SK-N-SH treated with all-trans-retinoic acid at 6 μM for 48 hours (cell line): Measurements from ENCODE around the gene BNC2.

ENCODE experiments used
- ATAC-seq: fragments of 200-7000 bp; cut with Tn5 transposase; 3 replicates; pipeline ENCODE4 v1.9.1; 2020; ENCODE audit warnings: mild to moderate bottlenecking, moderate library complexity
- ARNTL ChIP-seq: fragments of 450-650 bp; formaldehyde crosslinking; IDR thresholded peaks from 2 replicates; pipeline ENCODE4 v1.5.0; 2020; ENCODE audit warnings: low read depth, mild to moderate bottlenecking, moderate library complexity, borderline replicate concordance
- BACH2 ChIP-seq: fragments of 250-450 bp; sonication (Bioruptor Pico); IDR thresholded peaks from 2 replicates; pipeline ENCODE4 v1.9.0; 2021; ENCODE audit warnings: mild to moderate bottlenecking, borderline replicate concordance
- CSDC2 ChIP-seq: fragments of 250-450 bp; sonication (Bioruptor Pico); IDR thresholded peaks from 2 replicates; pipeline ENCODE4 v1.5.0; 2020; ENCODE audit warnings: mild to moderate bottlenecking, moderate library complexity
- GLIS3 ChIP-seq: fragments of 250-450 bp; sonication (Bioruptor Pico); IDR thresholded peaks from 2 replicates; pipeline ENCODE4 v1.5.0; 2020; ENCODE audit warnings: mild to moderate bottlenecking, moderate library complexity
- ISL1 ChIP-seq: fragments of 250-450 bp; sonication (Bioruptor Pico); IDR thresholded peaks from 2 replicates; pipeline ENCODE4 v2.1.2; 2022; ENCODE audit warnings: mild to moderate bottlenecking, moderate library complexity
- OSR1 ChIP-seq: fragments of 250-450 bp; sonication (Bioruptor Pico); IDR thresholded peaks from 2 replicates; pipeline ENCODE4 v1.8.0; 2022; ENCODE audit warnings: moderate library complexity, mild to moderate bottlenecking, inconsistent platforms
- PPARA ChIP-seq: fragments of 250-450 bp; sonication (Bioruptor Pico); IDR thresholded peaks from 2 replicates; pipeline ENCODE4 v1.5.0; 2020; ENCODE audit warnings: mild to moderate bottlenecking, borderline replicate concordance
- RARB ChIP-seq: fragments of 250-450 bp; sonication (Bioruptor Pico); IDR thresholded peaks from 2 replicates; pipeline ENCODE4 v1.8.0; 2021; ENCODE audit warnings: mild to moderate bottlenecking, moderate library complexity
- SNAI2 ChIP-seq: fragments of 250-450 bp; sonication (Bioruptor Pico); IDR thresholded peaks from 2 replicates; pipeline ENCODE4 v1.5.0; 2020; ENCODE audit warnings: mild to moderate bottlenecking, moderate library complexity
- TCF4 ChIP-seq: fragments of 250-450 bp; sonication (Bioruptor Pico); IDR thresholded peaks from 2 replicates; pipeline ENCODE4 v1.8.0; 2021; ENCODE audit warnings: mild to moderate bottlenecking, moderate library complexity, borderline replicate concordance
- TOX ChIP-seq: fragments of 250-450 bp; sonication (Bioruptor Pico); IDR thresholded peaks from 2 replicates; pipeline ENCODE4 v1.8.0; 2021; ENCODE audit warnings: mild to moderate bottlenecking, moderate library complexity, borderline replicate concordance
- ZC3H10 ChIP-seq: fragments of 250-450 bp; sonication (Bioruptor Pico); IDR thresholded peaks from 2 replicates; pipeline ENCODE4 v1.5.1; 2021; ENCODE audit warnings: mild to moderate bottlenecking, moderate library complexity
- ZFP3 ChIP-seq: fragments of 250-450 bp; sonication (Bioruptor Pico); IDR thresholded peaks from 2 replicates; pipeline ENCODE4 v1.5.0; 2020; ENCODE audit warnings: mild to moderate bottlenecking, moderate library complexity
- ZFP30 ChIP-seq: fragments of 450-650 bp; formaldehyde crosslinking; IDR thresholded peaks from 2 replicates; pipeline ENCODE4 v1.5.0; 2022; ENCODE audit warnings: mild to moderate bottlenecking, moderate library complexity
- ZNF565 ChIP-seq: fragments of 450-650 bp; formaldehyde crosslinking; conservative IDR thresholded peaks from 2 replicates; pipeline ENCODE4 v1.5.0; 2020; ENCODE audit warnings: low read depth, mild to moderate bottlenecking, moderate library complexity
- ZNF70 ChIP-seq: fragments of 450-650 bp; formaldehyde crosslinking; IDR thresholded peaks from 2 replicates; pipeline ENCODE4 v1.5.0; 2020; ENCODE audit warnings: mild to moderate bottlenecking, moderate library complexity
- ZNF8 ChIP-seq: fragments of 450-650 bp; formaldehyde crosslinking; IDR thresholded peaks from 2 replicates; pipeline ENCODE4 v1.5.0; 2020; ENCODE audit warnings: mild to moderate bottlenecking, moderate library complexity
- TF ChIP-seq, protein P1 (sequence below): fragments of 250-450 bp; sonication (Bioruptor Pico); IDR thresholded peaks from 2 replicates; pipeline ENCODE4 v1.5.1; 2020; ENCODE audit warnings: low read depth, mild to moderate bottlenecking, moderate library complexity
- TF ChIP-seq, protein P2 (sequence below): fragments of 250-450 bp; sonication (Bioruptor Pico); IDR thresholded peaks from 2 replicates; pipeline ENCODE4 v1.5.0; 2020; ENCODE audit warnings: mild to moderate bottlenecking, moderate library complexity
- TF ChIP-seq, protein P3 (sequence below): fragments of 250-450 bp; sonication (Bioruptor Pico); IDR thresholded peaks from 2 replicates; pipeline ENCODE4 v1.5.1; 2021; ENCODE audit warnings: mild to moderate bottlenecking, moderate library complexity
- TF ChIP-seq, protein P4 (sequence below): fragments of 250-450 bp; sonication (Bioruptor Pico); IDR thresholded peaks from 2 replicates; pipeline ENCODE4 v1.8.0; 2020; ENCODE audit warnings: mild to moderate bottlenecking, moderate library complexity, borderline replicate concordance

The BNC2 gene

DNA sequence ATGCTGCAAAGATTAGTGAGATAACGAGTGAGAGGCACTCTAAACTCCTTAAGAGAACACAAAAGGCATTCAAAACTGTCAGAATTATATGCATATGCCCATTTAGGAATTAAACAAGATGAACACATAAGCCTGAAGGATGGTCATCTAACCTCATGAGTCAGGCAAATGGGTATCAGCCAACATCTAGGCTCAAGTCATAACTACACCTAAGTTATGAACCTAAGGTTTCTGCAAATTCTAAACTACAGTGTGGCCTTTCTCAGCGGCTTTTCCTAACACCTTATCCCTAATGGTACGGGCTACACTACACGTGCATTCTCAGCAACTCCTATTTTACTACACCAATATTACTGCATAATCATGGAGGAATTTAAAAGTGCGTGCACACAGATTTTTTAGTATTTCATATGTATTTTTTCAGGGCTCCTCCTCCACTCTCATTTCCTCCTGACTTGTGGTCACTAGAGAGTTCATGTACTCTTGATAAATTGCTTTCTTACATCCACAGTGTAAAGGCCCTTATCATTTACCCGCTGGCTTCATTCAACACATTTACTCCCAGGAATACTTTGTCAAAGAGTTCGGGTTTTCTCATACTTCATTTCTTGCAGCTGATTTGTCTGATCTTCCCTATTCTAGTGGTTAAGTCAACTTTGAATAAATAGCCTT is 316.5 kb downstream of the BNC2 start:
- no peak for ATAC-seq
- TF ChIP-seq BACH2: no peak
- TF ChIP-seq ZFP3 (CRISPR knock-in tag): no peak
- TF ChIP-seq TOX (CRISPR knock-in tag): no peak
- TF ChIP-seq ZNF8 (CRISPR knock-in tag): no peak
- no peak for TF ChIP-seq OSR1 (CRISPR knock-in tag)
- no peak for TF ChIP-seq ZNF565 (CRISPR knock-in tag)
- TF ChIP-seq SNAI2 (CRISPR knock-in tag): no peak
- no peak for TF ChIP-seq CSDC2 (CRISPR knock-in tag)
- TF ChIP-seq, protein P1, sequence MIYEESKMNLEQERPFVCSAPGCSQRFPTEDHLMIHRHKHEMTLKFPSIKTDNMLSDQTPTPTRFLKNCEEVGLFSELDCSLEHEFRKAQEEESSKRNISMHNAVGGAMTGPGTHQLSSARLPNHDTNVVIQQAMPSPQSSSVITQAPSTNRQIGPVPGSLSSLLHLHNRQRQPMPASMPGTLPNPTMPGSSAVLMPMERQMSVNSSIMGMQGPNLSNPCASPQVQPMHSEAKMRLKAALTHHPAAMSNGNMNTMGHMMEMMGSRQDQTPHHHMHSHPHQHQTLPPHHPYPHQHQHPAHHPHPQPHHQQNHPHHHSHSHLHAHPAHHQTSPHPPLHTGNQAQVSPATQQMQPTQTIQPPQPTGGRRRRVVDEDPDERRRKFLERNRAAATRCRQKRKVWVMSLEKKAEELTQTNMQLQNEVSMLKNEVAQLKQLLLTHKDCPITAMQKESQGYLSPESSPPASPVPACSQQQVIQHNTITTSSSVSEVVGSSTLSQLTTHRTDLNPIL (CRISPR knock-in tag): no peak
- TF ChIP-seq TCF4 (CRISPR knock-in tag): no peak

DNA sequence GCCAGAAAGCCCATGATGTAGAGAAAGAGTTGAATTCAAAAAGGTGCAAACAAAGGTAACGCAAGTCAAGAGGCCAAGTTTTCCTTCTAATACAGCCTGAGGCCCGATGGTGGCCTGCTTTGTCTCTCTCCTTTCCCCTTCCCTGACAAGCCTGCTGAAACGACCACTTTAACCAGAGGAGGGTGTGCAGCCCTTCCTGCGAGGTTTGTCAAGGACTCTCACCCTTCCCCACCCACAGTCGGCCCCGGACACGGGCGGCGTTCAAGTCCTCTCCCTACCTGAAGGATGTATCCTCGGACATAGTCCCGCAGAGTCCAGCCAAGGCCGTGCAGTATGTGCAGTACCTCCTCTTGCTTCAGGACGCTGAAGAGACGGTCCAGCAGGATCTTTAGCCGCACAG is 318.2 kb downstream of the BNC2 start:
- no peak for ATAC-seq
- TF ChIP-seq OSR1 (CRISPR knock-in tag) (no peak), ARNTL (CRISPR knock-in tag) (no peak), TCF4 (CRISPR knock-in tag) (no peak), SNAI2 (CRISPR knock-in tag) (no peak), PPARA (CRISPR knock-in tag) (no peak), BACH2 (no peak), ZC3H10 (no peak), ZNF8 (CRISPR knock-in tag) (no peak), ZFP3 (CRISPR knock-in tag) (no peak), ZNF565 (CRISPR knock-in tag) (no peak), GLIS3 (CRISPR knock-in tag) (no peak), ZFP30 (no peak), TOX (CRISPR knock-in tag) (no peak), CSDC2 (CRISPR knock-in tag) (no peak), RARB (CRISPR knock-in tag) (no peak)
- TF ChIP-seq, protein P2, sequence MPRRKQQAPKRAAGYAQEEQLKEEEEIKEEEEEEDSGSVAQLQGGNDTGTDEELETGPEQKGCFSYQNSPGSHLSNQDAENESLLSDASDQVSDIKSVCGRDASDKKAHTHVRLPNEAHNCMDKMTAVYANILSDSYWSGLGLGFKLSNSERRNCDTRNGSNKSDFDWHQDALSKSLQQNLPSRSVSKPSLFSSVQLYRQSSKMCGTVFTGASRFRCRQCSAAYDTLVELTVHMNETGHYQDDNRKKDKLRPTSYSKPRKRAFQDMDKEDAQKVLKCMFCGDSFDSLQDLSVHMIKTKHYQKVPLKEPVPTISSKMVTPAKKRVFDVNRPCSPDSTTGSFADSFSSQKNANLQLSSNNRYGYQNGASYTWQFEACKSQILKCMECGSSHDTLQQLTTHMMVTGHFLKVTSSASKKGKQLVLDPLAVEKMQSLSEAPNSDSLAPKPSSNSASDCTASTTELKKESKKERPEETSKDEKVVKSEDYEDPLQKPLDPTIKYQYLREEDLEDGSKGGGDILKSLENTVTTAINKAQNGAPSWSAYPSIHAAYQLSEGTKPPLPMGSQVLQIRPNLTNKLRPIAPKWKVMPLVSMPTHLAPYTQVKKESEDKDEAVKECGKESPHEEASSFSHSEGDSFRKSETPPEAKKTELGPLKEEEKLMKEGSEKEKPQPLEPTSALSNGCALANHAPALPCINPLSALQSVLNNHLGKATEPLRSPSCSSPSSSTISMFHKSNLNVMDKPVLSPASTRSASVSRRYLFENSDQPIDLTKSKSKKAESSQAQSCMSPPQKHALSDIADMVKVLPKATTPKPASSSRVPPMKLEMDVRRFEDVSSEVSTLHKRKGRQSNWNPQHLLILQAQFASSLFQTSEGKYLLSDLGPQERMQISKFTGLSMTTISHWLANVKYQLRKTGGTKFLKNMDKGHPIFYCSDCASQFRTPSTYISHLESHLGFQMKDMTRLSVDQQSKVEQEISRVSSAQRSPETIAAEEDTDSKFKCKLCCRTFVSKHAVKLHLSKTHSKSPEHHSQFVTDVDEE (CRISPR knock-in tag): no peak
- TF ChIP-seq, protein P3, sequence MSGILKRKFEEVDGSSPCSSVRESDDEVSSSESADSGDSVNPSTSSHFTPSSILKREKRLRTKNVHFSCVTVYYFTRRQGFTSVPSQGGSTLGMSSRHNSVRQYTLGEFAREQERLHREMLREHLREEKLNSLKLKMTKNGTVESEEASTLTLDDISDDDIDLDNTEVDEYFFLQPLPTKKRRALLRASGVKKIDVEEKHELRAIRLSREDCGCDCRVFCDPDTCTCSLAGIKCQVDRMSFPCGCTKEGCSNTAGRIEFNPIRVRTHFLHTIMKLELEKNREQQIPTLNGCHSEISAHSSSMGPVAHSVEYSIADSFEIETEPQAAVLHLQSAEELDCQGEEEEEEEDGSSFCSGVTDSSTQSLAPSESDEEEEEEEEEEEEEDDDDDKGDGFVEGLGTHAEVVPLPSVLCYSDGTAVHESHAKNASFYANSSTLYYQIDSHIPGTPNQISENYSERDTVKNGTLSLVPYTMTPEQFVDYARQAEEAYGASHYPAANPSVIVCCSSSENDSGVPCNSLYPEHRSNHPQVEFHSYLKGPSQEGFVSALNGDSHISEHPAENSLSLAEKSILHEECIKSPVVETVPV: no peak
- TF ChIP-seq, protein P4, sequence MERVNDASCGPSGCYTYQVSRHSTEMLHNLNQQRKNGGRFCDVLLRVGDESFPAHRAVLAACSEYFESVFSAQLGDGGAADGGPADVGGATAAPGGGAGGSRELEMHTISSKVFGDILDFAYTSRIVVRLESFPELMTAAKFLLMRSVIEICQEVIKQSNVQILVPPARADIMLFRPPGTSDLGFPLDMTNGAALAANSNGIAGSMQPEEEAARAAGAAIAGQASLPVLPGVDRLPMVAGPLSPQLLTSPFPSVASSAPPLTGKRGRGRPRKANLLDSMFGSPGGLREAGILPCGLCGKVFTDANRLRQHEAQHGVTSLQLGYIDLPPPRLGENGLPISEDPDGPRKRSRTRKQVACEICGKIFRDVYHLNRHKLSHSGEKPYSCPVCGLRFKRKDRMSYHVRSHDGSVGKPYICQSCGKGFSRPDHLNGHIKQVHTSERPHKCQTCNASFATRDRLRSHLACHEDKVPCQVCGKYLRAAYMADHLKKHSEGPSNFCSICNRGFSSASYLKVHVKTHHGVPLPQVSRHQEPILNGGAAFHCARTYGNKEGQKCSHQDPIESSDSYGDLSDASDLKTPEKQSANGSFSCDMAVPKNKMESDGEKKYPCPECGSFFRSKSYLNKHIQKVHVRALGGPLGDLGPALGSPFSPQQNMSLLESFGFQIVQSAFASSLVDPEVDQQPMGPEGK (CRISPR knock-in tag): no peak
- TF ChIP-seq, protein P1 (CRISPR knock-in tag): no peak

DNA sequence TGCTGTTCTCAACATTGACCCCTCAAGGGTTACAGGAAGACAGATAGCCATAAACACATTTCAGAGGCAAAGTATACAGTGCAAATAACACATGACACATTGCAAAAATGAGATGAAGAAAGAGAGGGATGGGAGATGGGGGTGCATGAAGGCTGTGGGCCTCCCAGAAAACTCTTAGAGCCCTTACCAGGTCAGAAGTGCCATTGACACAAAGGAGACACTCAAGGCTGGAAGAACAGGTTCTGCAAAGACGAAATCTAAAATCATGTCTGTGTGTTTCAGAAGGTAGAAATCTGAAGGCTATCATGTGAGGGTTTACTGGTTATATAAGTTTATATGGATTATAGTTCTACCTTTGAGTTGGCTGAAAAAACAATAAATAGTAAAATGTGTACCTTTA is 318.8 kb downstream of the BNC2 start:
- ATAC-seq: no peak

More for the DNA sequence above, 318.8 kb downstream of the BNC2 start:
- TF ChIP-seq PPARA (CRISPR knock-in tag): no peak
- TF ChIP-seq ISL1 (CRISPR knock-in tag): no peak
- TF ChIP-seq ZNF70 (CRISPR knock-in tag): no peak
- TF ChIP-seq RARB (CRISPR knock-in tag): no peak
- TF ChIP-seq, protein P1 (CRISPR knock-in tag): no peak
- no peak for TF ChIP-seq ZC3H10
- TF ChIP-seq TOX (CRISPR knock-in tag): no peak
- no peak for TF ChIP-seq CSDC2 (CRISPR knock-in tag)
- no peak for TF ChIP-seq ARNTL (CRISPR knock-in tag)
- no peak for TF ChIP-seq BACH2
- no peak for TF ChIP-seq ZNF8 (CRISPR knock-in tag)
- no peak for TF ChIP-seq SNAI2 (CRISPR knock-in tag)
- TF ChIP-seq ZFP3 (CRISPR knock-in tag): no peak
